Hepatocyte (in vitro differentiated cells): ENCODE measurements around the gene TSPAN3.

Source experiments
- CTCF ChIP-seq: fragments of 200-600 bp; sonication (generic); IDR thresholded peaks from 2 replicates; pipeline ENCODE4 v1.5.1; 2016; ENCODE audit warnings: antibody characterized with exemption, mild to moderate bottlenecking; ENCODE audit not compliant: poor library complexity
- EZH2phosphoT487 ChIP-seq: fragments of 200-600 bp; sonication (generic); IDR thresholded peaks from one replicate; pipeline ENCODE4 v1.6.1; 2018; ENCODE audit warnings: antibody characterized with exemption, mild to moderate bottlenecking, low read depth, moderate library complexity; ENCODE audit not compliant: unreplicated experiment, severe bottlenecking

- TF ChIP-seq CTCF (no peak), EZH2phosphoT487 (no peak)
Measured at GRCh38 chr15:77042955-77043920, 27.7 kb downstream of the TSPAN3 start.
